ENCODE data around the gene RBM15B. TPM values are rescaled to one million over a fixed set of nuclear protein-coding genes. Genes with fewer than 3 reads are reported as not detected.
"Not testable (repeated sequence)": the region's sequence is repeated elsewhere in the genome, so short reads cannot be mapped to it uniquely, and the experiment has no call there.

Gene RBM15B, protein sequence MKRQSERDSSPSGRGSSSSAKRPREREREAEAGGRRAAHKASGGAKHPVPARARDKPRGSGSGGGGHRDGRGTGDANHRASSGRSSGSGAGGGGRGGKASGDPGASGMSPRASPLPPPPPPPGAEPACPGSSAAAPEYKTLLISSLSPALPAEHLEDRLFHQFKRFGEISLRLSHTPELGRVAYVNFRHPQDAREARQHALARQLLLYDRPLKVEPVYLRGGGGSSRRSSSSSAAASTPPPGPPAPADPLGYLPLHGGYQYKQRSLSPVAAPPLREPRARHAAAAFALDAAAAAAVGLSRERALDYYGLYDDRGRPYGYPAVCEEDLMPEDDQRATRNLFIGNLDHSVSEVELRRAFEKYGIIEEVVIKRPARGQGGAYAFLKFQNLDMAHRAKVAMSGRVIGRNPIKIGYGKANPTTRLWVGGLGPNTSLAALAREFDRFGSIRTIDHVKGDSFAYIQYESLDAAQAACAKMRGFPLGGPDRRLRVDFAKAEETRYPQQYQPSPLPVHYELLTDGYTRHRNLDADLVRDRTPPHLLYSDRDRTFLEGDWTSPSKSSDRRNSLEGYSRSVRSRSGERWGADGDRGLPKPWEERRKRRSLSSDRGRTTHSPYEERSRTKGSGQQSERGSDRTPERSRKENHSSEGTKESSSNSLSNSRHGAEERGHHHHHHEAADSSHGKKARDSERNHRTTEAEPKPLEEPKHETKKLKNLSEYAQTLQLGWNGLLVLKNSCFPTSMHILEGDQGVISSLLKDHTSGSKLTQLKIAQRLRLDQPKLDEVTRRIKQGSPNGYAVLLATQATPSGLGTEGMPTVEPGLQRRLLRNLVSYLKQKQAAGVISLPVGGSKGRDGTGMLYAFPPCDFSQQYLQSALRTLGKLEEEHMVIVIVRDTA
- 33.5 TPM for total RNA-seq

DNA sequence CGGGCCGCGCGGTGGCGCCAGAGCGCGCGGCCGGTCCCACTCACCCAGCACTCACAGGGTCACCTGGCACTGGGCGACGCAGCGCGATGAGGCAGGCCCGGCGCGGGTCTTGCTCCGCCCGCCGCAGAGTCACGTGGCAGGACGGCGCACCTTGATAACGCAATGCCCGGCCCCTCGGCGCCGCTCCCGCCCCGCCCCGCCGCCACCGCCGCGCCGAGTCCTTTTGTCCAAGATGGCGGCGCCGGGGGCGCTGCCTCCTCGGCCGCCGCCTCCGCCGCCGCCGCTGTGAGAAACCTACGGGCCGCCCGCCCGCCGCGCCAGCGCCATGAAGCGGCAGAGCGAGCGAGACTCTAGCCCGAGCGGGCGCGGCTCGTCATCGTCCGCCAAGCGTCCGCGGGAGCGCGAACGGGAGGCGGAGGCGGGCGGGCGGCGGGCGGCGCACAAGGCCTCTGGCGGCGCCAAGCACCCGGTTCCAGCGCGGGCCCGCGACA, at the start of gene RBM15B:
Gene RBM15B (plus strand): TSS at position 211 of the 491 bp plus-strand sequence. CDS start 115 bp downstream, at position 326.
- peak; percentile 95 for DNase-seq

DNA sequence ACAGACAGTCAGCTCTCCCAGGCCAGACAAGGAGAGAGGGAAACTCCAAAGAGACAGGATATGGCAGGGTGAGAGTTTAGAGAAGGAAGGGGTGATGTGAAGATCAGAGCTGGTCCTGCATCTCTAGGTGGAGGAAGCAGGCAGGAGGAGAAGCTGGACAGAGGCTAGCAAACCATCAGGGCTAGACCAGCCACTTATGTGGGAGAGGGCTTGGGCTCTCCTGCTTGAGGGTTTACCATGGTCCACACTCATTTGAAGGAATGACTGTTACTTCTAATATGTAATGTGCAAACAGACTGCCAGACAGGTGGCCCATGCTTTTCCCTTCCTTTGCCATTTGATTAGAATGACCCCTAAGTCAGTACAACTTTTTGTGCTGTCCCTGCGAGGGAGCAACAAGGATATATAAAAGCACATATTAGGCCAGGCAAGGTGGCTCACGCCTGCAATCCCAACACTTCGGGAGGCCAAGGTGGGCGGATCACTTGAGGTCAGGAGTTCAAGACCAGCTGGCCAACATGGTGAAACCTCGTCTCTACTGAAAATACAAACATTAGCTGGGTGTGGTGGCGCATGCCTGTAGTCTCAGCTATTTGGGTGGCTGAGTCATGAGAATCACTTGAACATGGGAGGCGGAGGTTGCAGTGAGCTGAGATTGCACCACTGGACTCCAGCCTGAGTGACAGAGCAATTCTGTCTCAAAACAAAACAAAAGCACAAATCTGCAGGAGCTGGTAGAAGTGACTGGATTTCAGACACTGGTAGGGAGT, 47.0 kb upstream of the RBM15B start:
- no peak for DNase-seq

DNA sequence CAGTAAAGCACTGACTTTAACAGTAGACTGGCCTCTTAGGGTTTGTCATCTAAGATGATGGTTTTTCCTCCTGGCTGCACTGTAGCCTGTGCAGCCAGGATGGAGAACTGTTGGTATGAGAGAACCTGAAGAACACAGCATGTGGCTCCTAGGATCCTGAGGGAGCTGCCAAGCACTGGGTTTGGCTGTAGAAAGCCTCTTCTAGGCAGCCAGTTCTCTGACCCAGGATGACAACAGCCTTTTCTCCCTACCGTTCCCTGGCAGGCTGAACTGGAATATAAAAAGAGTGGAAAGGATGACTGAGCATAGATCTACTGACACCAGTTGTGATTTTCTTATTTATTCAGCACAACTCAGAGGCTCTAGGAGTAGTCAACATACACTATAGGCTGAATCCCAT, 40.3 kb upstream of the RBM15B start:
- no peak for DNase-seq

DNA sequence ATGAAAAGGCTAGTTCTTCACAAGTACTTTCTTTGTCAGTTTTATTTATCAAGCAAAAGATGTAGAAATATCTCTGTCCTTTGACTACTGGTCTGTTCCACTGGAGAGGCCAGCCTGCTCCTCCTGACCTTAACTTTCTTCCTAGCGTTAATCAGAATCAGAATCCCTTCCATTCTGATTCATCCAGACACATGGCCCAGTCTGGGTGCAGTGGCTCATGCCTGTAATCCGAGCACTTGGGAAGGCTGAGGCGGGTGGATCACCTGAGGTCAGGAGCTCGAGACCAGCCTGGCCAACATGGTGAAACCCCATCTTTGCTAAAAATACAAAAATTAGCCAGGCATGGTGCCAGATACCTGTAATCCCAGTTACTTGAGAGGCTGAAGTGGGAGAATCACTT, 38.0 kb upstream of the RBM15B start:
- DNase-seq = no peak

DNA sequence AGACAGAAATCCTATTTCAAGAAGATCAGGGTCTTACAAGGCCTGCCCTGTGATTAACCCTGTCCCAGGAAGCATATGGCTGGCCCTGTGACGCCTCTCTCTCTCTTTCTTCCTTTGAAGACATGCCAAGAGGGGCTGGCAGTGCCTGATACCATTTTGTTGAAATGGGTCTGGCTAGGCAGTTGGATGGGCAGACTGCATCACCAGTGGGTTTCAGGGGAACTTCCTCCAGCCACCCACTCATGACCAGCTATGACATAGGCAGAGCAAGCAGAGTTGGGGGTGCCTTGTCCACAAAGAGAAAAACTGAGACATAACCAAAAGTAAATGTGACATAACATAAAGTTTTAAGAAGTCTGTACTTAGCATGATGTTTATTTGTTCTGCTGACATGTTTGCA, 37.4 kb upstream of the RBM15B start:
- DNase-seq = no peak

DNA sequence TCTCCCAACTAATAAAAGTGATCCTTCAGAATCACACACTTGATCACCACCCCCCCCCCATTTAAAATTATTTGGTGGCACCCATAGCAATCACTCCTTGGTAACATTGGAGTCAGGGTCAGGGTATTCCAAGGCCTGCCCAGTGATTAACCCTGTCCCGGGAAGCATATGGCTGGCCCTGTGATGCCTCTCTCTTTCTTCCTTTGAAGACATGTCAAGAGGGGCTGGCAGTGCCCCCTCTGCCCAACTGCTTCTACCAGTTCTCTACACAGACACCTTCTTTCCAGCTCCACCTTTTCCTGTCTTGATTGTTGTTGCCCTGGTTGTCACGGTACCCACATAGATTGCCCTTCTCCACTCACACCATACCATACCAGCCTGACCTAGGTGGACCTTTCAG, 36.9 kb upstream of the RBM15B start:
- DNase-seq = no peak

DNA sequence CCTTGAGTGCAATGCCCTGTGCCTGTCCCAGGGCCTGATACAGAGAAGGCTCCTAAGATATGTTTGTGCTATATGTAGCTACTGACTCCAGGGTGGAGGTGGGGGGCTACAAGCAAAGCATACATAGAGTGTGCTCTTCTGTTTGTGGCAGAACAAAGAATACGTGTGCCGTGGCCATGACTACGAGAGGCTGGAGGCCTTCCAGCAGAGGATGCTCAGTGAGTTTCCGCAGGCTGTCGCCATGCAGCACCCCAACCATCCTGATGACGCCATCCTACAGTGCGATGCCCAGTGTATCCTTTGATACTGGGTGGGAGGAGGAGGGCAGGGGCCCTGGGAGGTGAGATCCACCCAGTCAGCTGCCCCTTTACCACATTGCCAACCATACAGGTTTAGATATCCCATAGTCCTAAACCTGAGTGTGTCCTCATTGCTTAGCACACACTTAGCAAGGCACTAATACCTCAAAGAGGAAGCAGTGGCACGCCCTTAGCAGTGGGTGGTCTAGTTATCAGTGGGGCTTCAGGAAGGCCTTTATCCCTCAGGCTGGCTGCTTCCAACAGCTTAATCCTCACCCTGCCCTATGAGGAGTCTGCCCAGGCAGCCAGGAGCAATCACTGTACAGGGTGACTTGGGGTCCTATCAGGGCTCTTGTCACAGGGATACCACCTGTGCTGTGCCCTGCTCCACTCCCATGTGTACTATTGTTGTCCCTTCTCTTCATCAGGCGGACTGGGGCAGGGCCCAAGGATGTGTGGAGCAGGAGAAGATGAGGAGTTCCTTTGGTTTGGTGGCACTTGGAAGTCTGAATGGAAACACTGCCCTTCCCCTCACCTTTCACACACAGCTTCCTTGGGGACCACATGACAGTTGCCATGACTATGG, 36.1 kb upstream of the RBM15B start:
- DNase-seq = no peak

DNA sequence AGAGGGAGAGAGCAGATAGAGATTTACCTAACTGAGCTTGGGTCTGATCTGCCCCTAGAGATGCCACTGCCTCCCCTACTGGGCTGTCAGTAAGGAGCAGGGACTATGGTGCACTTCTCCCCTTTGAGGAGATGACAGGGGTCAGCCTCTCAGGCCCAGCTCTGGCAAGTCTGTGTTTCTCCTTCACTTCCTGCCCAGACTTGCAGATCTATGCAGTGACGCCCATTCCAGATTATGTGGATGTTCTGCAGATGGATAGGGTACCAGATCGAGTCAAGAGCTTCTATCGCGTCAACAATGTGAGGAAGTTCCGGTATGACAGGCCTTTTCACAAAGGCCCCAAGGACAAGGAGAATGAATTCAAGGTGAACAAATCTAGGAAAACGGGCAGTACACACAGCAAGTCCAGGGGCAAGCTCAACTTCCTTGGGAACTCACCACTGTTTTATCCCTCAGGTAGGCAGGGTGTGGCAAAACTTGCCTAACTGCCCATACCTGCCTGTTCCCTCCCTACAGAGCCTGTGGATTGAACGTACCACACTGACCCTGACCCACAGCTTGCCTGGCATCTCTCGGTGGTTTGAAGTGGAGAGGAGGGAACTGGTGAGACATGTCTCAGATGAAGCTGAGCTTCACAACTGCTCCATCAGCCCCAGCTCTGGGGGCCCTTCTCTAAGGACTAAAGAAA, 35.0 kb upstream of the RBM15B start:
- no peak for DNase-seq

DNA sequence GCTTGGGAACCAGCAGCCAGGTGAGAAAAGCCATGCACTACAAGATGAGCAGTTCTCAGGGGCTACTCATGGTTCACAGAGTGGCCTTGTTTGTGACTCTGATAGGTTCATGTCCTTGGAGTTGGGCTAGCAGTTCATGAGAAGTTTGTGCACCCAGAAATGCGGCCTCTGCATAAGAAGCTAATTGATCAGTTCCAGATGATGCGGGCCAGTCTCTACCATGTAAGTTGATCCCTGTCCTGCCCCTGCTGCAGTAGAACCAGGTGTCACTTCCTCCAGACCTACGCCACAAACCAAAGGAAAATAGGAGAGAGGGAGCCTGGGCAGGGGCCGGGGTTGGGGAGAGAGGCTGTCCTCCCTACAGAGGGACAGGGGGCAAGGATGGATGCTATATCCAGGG, 33.2 kb upstream of the RBM15B start:
- no peak for DNase-seq

DNA sequence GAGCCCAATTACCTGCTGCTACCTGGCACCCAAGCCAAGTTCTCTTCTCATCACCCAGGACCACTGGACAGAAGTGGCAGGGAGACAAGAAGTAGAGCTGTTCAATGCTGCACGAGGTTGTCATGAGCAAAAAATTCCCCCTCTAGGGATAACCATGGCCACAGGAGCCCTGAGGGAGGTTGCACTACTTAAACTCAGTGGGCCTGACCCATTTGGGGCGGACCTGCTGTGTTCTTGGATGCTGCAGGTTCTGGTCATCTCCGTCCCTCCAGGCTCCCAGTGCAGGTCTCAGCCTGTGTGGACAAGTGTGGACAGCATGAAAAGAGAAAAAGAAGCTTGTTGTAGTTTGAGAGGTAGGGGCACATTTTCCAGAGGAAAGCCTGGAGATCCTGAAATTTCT, 32.1 kb upstream of the RBM15B start:
- no peak for DNase-seq

DNA sequence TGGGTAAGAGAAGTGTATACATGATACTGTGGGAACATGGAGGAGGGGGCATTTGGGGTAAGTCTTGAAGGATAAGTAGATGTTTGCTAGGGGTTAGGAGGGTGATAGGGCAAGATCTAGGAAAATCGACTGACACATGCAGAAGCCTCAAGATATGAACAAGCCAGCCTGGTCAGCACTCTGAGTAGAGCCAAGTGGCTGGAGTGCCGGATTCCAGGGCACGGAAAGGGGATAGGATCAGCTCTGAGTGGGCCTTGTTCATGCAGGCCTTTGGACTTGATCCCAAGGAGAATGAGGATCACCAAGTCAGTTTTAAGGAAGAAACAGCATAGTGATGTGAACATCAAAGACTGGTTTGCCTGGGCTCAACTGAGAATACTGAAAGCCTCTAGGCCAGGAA, 30.3 kb upstream of the RBM15B start:
- no peak for DNase-seq

DNA sequence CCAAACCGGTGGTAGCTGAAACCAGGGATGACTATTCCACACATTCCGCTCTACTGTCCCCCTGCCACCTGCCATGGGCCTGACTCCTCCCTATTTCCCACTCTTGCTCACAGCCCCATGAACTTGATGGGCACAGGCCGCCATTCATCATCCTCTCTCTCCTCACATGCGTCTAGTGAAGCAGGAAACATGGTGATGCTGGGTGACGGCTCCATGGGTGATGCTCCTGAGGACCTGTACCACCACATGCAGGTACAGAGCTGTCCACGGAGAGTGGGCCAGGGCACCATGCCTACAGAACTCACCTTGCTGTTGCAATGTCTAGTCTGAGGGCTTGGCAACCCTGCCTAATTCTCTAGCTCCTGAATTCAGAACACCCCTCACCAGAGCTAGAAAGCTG, 29.3 kb upstream of the RBM15B start:
- no peak for DNase-seq

DNA sequence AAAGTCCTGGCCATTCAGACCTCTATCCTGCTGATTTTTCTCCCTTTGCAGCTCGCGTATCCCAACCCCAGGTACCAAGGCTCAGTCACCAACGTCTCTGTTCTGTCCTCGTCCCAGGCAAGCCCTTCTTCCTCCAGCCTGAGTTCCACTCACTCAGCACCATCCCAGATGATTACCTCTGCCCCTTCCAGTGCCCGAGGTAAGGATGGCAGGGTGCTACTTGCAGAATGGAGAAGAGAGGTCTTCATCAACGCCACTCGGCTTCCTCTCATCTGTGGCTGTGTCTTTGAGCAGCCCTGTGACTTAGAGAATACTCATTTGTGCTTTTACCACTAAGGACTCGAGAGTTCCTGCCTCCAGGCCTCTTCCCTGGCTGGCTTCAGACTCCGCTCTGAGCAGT, 28.6 kb upstream of the RBM15B start:
- DNase-seq = no peak

DNA sequence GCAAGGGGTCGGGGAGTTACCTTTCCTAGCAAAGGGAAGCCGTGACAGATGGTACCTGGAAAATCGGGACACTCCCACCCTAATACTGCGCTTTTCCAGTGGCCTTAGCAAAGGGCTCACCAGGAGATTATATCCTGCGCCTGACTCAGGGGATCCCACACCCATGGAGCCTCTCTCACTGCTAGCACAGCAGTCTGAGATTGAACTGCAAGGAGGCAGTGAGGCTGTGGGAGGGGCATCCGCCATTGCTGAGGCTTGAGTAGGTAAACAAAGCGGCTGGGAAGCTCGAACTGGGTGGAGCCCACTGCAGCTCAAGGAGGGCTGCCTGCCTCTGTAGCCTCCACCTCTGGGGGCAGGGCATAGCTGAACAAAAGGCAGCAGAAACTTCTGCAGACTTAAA, 22.8 kb upstream of the RBM15B start:
- not testable (repeated sequence) for DNase-seq

DNA sequence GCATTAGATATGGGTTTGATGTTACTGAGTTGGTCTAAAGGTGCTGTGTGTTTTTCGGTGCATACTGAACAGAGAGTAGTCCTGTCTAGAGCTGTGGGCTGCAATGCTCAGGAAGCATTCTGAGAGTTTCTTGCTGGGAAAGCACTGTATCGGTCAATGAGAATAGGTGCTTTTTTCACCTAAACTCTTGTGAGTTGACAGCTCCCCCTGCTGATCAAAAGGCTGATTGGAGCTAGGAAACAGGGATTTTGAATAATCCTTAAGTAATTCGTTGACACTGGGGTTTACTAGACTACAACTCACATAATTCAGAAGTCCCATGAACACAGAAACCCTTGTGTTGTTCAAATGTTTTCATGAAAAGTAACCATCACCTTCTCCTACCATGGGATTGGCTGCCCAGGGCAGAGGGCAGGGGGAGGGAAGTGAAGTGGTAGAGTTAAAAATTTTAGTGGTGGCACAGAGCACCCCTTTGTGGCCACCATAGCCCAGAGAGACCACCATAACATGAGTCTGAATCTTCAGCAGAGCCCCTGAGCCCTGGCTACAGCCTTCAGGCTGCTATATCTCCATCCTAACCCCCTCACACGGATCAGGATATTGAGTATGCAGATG, 19.0 kb upstream of the RBM15B start:
- DNase-seq = no peak

DNA sequence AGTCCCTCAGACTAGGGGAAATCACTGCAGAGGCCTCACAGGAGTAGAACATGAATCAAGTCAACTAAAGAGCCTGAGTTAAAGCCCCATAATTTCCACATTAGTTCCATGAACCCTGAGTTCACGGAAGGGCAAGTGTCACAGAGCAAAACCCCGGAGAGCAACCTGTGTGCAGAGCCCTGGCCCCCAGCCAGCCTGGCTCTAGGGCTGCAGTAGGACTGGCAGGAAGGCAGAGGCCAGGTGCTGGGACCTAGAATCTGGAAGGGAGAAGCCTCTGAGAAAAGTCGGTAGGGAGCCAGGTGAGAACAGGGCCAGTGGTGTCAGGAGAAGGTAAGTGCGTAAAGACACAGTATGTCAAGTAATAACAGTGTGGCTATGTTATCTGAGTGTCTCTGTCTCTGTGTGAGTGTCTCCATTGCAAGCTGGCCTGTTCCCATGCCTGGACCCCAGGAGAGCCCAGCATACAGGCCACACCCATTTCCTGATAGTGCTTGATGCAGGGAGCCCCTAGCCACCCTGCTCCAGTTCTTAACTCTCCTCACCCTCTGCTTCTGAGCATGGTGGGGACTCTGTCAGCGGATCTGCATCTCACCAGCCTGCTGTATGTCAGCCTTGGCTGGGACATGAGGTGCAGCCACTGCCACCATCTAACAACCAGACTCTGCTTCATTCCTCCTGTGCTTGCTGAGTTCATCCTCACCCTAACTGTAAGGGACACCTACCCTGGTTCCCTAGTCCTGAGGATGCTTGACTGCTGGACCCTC, 17.2 kb upstream of the RBM15B start:
- DNase-seq = no peak

DNA sequence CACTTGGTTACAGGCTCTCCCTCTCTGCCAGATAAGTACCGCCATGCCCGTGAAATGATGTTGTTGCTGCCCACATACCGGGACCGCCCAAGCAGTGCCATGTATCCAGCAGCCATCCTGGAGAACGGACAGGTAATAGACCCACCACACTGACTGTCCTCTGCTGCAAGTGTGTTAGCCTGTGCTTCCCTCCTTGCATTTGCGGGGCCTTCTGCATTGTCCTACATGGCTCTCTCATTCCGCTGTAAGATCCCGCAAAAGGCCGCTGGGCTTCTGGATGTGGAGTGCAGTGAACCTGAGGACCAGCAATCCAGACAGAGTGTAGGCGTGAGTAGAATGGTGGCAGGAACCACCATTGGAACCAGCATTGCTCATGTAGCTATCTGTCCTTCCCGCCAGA, 16.6 kb upstream of the RBM15B start:
- DNase-seq = no peak

DNA sequence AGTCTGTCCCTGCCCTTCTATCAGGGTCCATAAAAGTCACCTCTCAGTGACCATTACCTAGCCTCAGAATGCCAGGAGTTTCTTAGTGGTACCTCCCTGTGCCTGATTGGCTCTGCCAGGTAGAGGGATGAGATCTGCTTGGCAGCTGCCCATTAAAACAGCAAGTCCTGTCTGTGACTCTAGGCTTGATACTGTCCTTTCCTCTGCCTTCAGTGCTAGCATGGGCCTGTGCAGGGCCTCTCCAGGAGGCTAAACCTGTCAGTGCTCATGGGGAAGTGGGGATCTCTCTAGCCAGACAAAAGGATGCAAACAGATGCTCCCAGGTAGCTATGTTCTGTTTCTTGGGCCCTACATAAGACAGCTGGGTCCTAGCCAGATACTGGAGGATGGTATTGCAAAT, 15.9 kb upstream of the RBM15B start:
- DNase-seq = no peak

DNA sequence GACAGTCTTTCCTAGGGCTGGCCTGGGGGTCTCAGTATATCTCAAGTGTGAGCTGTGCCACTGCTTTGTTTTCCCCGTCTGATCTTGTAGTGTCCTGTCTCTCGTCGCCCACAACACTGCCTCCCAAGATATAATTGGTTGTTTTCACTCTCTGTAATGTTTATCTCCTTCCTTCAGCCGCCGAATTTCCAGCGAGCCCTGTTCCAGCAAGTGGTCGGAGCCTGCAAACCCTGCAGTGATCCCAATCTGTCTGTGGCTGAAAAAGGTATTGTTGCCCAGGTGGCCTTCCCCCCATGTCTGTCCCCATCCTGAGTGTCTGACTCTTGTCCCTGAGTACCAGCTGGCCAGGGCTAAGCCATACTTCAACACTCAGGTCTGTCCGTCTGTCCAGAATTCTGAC, 15.5 kb upstream of the RBM15B start:
- no peak for DNase-seq

DNA sequence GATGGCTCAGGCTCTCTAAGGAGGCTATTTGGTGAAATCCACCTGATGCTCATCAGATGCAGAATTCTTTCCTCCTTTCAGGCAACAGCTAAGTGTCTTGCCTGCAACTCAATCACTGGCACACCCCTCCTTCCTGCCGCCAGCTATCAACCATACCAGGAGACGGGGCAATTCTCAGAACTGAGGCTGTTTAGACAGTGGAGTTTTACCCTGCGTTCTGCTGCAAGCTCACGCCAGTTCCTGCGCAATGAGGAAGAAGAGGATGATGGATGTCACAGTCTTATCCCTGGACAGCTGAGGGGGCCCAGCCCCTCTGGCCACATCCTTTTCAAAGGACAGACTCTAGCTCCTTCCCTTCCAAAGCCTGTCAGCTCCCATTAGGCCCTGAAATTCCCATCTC, 13.0 kb upstream of the RBM15B start:
- DNase-seq = no peak

Measured in occipital lobe (tissue), 2 donors.